HEK293 (cell line): ENCODE measurements around the gene SBK2.
A peak's percentile ranks its signal among the peaks of the same experiment; 100 is the strongest.

ENCODE experiments used
- CTCF ChIA-PET: fragments of 350-600 bp; formaldehyde crosslinking; extraction: SDS; loops from one replicate; lab custom pipeline; 2021; ENCODE audit warnings: antibody characterized with exemption; lab: Yijun Ruan, JAX
- POLR2A ChIA-PET: fragments of 300-600 bp; formaldehyde crosslinking; extraction: SDS; loops from one replicate; lab custom pipeline; 2020; ENCODE audit warnings: antibody characterized with exemption, inconsistent platforms; lab: Yijun Ruan, JAX
- H3K27ac ChIP-seq: fragments of 200-500 bp; sonication (Bioruptor generic); 2 replicates; pipeline ENCODE4 v1.5.1; 2014; ENCODE audit warnings: low read depth, low read length, control low read depth, inconsistent platforms; ENCODE audit errors: extremely low read depth
- H3K36me3 ChIP-seq, 2 experiments: fragments of 200-500 bp in 1 of 2; sonication (Bioruptor generic) in 1 of 2; 1 replicate in 1 of 2; 2 replicates in 1 of 2; pipeline ENCODE4 v1.5.1; 2014 to 2017; ENCODE audit warnings: inconsistent platforms in 2 of 2, low read length in 2 of 2; ENCODE audit not compliant: control insufficient read depth in 2 of 2, insufficient read depth in 1 of 2
- H3K4me1 ChIP-seq: fragments of 200-500 bp; sonication (Bioruptor generic); 2 replicates; pipeline ENCODE4 v1.5.1; 2014; ENCODE audit warnings: mild to moderate bottlenecking, low read length, inconsistent platforms; ENCODE audit not compliant: control insufficient read depth, insufficient read depth
- H3K4me3 ChIP-seq: 2 replicates; pipeline ENCODE4 v1.5.1; 2011; ENCODE audit warnings: low read depth, mild to moderate bottlenecking, control low read depth, low read length, moderate library complexity
- H3K9me3 ChIP-seq: fragments of 200-500 bp; sonication (Bioruptor generic); 2 replicates; pipeline ENCODE4 v1.5.1; 2014; ENCODE audit warnings: low read depth, low read length, inconsistent platforms; ENCODE audit not compliant: control insufficient read depth, insufficient read depth
- KLF8 ChIP-seq: fragments of 450-650 bp; formaldehyde crosslinking; IDR thresholded peaks from 2 replicates; pipeline ENCODE4 v1.5.1; 2016; ENCODE audit warnings: missing biosample characterization, missing genetic modification characterization
- PRDM1 ChIP-seq: fragments of 450-650 bp; formaldehyde crosslinking; IDR thresholded peaks from 2 replicates; pipeline ENCODE4; 2016; ENCODE audit warnings: missing biosample characterization, missing genetic modification characterization
- ZBTB17 ChIP-seq: fragments of 450-650 bp; formaldehyde crosslinking; IDR thresholded peaks from 2 replicates; pipeline ENCODE4 v1.5.1; 2016; ENCODE audit warnings: missing biosample characterization, missing genetic modification characterization
- ZBTB20 ChIP-seq: fragments of 450-650 bp; formaldehyde crosslinking; IDR thresholded peaks from 2 replicates; pipeline ENCODE4 v1.5.1; 2016; ENCODE audit warnings: missing biosample characterization, missing genetic modification characterization
- ZNF146 ChIP-seq: fragments of 450-650 bp; formaldehyde crosslinking; IDR thresholded peaks from 2 replicates; pipeline ENCODE4 v1.5.1; 2016; ENCODE audit warnings: missing biosample characterization, missing genetic modification characterization
- ZNF169 ChIP-seq: fragments of 450-650 bp; formaldehyde crosslinking; IDR thresholded peaks from 2 replicates; pipeline ENCODE4 v1.5.1; 2016; ENCODE audit warnings: missing biosample characterization, missing genetic modification characterization
- ZNF473 ChIP-seq: fragments of 450-650 bp; formaldehyde crosslinking; IDR thresholded peaks from 2 replicates; pipeline ENCODE4 v1.5.1; 2017; ENCODE audit warnings: missing biosample characterization, missing genetic modification characterization
- ZNF792 ChIP-seq: fragments of 450-650 bp; formaldehyde crosslinking; IDR thresholded peaks from 2 replicates; pipeline ENCODE4 v1.5.1; 2016; ENCODE audit warnings: missing biosample characterization, missing genetic modification characterization
- TF ChIP-seq, protein P1 (sequence below): fragments of 450-650 bp; IDR thresholded peaks from 2 replicates; pipeline ENCODE4 v1.5.1; 2018; ENCODE audit warnings: missing biosample characterization, mild to moderate bottlenecking, missing genetic modification characterization
- TF ChIP-seq, protein P2 (sequence below): fragments of 450-650 bp; formaldehyde crosslinking; IDR thresholded peaks from 2 replicates; pipeline ENCODE4 v1.5.1; 2016; ENCODE audit warnings: missing biosample characterization, missing genetic modification characterization
- TF ChIP-seq, protein P3 (sequence below): fragments of 450-650 bp; formaldehyde crosslinking; IDR thresholded peaks from 2 replicates; pipeline ENCODE4 v1.5.1; 2016; ENCODE audit warnings: missing biosample characterization, missing genetic modification characterization
- TF ChIP-seq, protein P4 (sequence below): fragments of 450-650 bp; formaldehyde crosslinking; IDR thresholded peaks from 2 replicates; pipeline ENCODE4 v1.5.1; 2016; ENCODE audit warnings: missing biosample characterization, missing genetic modification characterization
- TF ChIP-seq, protein P5 (sequence below): fragments of 450-650 bp; formaldehyde crosslinking; IDR thresholded peaks from 2 replicates; pipeline ENCODE4 v1.5.1; 2016; ENCODE audit warnings: missing biosample characterization, missing genetic modification characterization, low read depth
- TF ChIP-seq, protein P6 (sequence below): fragments of 450-650 bp; formaldehyde crosslinking; IDR thresholded peaks from 2 replicates; pipeline ENCODE4 v1.5.1; 2016; ENCODE audit warnings: missing biosample characterization, missing genetic modification characterization
- TF ChIP-seq, protein P7 (sequence below): fragments of 450-650 bp; formaldehyde crosslinking; IDR thresholded peaks from 2 replicates; pipeline ENCODE4 v1.5.1; 2016; ENCODE audit warnings: missing biosample characterization, missing genetic modification characterization

SBK2 gene

DNA sequence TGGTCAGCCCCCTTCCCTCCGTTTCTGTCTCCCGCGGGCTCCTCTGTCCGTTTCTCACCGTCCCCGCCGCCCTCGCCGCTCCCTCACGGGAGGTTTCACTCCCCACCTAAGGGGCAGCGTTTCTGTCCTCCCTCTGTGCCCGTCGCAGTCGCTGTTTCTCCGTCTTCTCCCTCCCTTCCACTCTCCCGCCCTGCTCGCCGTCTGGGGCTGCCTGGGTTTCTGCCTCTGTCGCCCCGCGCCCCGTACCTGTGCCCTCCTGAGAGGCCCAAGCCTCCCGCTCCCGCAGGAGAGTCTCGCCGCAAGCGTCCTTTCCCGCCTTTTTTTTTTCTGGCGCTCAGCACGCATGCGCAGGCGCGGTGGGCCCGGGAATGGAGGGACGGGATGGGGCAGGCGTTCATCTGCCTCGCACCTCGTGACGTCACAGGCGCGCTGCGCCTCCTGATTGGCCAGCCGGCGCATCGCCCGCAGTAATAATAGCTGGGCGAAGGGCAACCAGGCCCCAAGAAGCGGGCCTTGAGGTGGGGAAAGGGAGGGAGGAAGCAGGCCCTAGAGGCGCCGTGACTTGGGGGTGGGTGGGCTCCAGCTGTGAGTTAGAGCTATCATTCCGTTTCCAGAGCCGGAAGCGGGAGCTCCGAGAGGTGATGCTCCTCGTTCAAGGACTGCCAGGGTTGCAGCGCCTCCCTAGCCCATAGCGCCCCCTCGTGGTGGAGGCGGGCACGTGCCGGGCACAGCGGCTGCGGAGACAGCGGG is 33.3 kb downstream of the SBK2 start (continued):
- TF ChIP-seq, protein P1, sequence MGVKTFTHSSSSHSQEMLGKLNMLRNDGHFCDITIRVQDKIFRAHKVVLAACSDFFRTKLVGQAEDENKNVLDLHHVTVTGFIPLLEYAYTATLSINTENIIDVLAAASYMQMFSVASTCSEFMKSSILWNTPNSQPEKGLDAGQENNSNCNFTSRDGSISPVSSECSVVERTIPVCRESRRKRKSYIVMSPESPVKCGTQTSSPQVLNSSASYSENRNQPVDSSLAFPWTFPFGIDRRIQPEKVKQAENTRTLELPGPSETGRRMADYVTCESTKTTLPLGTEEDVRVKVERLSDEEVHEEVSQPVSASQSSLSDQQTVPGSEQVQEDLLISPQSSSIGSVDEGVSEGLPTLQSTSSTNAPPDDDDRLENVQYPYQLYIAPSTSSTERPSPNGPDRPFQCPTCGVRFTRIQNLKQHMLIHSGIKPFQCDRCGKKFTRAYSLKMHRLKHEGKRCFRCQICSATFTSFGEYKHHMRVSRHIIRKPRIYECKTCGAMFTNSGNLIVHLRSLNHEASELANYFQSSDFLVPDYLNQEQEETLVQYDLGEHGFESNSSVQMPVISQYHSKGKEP = 0 out of 2 replicates have a peak, but pooled peaks have one; percentile 55
- TF ChIP-seq, protein P2, sequence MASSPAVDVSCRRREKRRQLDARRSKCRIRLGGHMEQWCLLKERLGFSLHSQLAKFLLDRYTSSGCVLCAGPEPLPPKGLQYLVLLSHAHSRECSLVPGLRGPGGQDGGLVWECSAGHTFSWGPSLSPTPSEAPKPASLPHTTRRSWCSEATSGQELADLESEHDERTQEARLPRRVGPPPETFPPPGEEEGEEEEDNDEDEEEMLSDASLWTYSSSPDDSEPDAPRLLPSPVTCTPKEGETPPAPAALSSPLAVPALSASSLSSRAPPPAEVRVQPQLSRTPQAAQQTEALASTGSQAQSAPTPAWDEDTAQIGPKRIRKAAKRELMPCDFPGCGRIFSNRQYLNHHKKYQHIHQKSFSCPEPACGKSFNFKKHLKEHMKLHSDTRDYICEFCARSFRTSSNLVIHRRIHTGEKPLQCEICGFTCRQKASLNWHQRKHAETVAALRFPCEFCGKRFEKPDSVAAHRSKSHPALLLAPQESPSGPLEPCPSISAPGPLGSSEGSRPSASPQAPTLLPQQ (tag by site-specific recombination) = peak; percentile 100
- TF ChIP-seq ZNF792 (tag by site-specific recombination) = peak; percentile 80; the same call in 1 of the 2 replicates
- TF ChIP-seq, protein P3, sequence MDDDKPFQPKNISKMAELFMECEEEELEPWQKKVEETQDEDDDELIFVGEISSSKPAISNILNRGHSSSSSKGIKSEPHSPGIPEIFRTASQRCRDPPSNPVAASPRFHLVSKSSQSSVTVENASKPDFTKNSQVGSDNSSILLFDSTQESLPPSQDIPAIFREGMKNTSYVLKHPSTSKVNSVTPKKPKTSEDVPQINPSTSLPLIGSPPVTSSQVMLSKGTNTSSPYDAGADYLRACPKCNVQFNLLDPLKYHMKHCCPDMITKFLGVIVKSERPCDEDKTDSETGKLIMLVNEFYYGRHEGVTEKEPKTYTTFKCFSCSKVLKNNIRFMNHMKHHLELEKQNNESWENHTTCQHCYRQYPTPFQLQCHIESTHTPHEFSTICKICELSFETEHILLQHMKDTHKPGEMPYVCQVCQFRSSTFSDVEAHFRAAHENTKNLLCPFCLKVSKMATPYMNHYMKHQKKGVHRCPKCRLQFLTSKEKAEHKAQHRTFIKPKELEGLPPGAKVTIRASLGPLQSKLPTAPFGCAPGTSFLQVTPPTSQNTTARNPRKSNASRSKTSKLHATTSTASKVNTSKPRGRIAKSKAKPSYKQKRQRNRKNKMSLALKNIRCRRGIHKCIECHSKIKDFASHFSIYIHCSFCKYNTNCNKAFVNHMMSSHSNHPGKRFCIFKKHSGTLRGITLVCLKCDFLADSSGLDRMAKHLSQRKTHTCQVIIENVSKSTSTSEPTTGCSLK (tag by site-specific recombination) = no peak
- no peak for TF ChIP-seq PRDM1
- TF ChIP-seq, protein P4, sequence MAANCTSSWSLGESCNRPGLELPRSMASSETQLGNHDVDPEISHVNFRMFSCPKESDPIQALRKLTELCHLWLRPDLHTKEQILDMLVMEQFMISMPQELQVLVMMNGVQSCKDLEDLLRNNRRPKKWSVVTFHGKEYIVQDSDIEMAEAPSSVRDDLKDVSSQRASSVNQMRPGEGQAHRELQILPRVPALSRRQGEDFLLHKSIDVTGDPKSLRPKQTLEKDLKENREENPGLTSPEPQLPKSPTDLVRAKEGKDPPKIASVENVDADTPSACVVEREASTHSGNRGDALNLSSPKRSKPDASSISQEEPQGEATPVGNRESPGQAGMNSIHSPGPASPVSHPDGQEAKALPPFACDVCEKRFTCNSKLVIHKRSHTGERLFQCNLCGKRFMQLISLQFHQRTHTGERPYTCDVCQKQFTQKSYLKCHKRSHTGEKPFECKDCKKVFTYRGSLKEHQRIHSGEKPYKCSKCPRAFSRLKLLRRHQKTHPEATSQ = peak; percentile 32; the same call in 1 of the 2 replicates
- TF ChIP-seq, protein P5, sequence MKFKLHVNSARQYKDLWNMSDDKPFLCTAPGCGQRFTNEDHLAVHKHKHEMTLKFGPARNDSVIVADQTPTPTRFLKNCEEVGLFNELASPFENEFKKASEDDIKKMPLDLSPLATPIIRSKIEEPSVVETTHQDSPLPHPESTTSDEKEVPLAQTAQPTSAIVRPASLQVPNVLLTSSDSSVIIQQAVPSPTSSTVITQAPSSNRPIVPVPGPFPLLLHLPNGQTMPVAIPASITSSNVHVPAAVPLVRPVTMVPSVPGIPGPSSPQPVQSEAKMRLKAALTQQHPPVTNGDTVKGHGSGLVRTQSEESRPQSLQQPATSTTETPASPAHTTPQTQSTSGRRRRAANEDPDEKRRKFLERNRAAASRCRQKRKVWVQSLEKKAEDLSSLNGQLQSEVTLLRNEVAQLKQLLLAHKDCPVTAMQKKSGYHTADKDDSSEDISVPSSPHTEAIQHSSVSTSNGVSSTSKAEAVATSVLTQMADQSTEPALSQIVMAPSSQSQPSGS = peak; percentile 87; the same call in 1 of the 2 replicates
- peak; percentile 88 for TF ChIP-seq ZBTB17 (tag by site-specific recombination)
- peak; percentile 77 for TF ChIP-seq ZBTB20 (tag by site-specific recombination)
- TF ChIP-seq KLF8 (tag by site-specific recombination) = peak; percentile 37
- no peak for TF ChIP-seq ZNF146 (tag by site-specific recombination)
- TF ChIP-seq, protein P6, sequence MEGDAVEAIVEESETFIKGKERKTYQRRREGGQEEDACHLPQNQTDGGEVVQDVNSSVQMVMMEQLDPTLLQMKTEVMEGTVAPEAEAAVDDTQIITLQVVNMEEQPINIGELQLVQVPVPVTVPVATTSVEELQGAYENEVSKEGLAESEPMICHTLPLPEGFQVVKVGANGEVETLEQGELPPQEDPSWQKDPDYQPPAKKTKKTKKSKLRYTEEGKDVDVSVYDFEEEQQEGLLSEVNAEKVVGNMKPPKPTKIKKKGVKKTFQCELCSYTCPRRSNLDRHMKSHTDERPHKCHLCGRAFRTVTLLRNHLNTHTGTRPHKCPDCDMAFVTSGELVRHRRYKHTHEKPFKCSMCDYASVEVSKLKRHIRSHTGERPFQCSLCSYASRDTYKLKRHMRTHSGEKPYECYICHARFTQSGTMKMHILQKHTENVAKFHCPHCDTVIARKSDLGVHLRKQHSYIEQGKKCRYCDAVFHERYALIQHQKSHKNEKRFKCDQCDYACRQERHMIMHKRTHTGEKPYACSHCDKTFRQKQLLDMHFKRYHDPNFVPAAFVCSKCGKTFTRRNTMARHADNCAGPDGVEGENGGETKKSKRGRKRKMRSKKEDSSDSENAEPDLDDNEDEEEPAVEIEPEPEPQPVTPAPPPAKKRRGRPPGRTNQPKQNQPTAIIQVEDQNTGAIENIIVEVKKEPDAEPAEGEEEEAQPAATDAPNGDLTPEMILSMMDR (tag by site-specific recombination) = peak; percentile 97
- TF ChIP-seq, protein P7, sequence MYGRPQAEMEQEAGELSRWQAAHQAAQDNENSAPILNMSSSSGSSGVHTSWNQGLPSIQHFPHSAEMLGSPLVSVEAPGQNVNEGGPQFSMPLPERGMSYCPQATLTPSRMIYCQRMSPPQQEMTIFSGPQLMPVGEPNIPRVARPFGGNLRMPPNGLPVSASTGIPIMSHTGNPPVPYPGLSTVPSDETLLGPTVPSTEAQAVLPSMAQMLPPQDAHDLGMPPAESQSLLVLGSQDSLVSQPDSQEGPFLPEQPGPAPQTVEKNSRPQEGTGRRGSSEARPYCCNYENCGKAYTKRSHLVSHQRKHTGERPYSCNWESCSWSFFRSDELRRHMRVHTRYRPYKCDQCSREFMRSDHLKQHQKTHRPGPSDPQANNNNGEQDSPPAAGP (tag by site-specific recombination) = peak; percentile 13; the same call in 1 of the 2 replicates

DNA sequence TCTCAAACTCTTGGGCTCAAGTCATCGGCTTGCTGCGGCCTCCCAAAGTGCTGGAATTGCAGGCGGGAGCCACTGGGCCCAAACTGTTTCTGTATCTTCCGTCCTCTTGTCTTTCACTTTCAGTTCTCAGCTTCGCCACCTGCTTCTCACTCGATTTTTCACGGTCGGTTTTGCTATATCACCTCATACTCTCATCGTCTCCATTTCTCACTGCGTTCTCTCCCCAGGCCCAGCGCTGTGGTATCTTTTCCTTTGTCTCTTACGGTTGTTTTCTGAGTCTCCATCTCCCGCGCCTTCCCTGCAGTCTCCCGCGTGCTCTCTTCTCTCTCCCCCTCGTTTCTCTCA is 33.8 kb downstream of the SBK2 start:
- TF ChIP-seq ZNF169 (tag by site-specific recombination) (peak; percentile 79; the same call in 1 of the 2 replicates), ZNF473 (tag by site-specific recombination) (no peak)
- Histone ChIP-seq H3K9me3 (no peaks in the 10 kb centered on the region), H3K4me1 (no peaks in the 10 kb centered on the region), H3K4me3 (no peak overlapping the region), H3K27ac (peak overlapping the region; percentile 33; the same call in 1 of the 2 replicates), H3K36me3 (no peaks in the 10 kb centered on the region)
- ChIA-PET CTCF (interaction anchor here (0.7 to 12.1 kb wide), 27 partner anchors 8 to 517 kb away, joined by 3 to 152 read pairs (median 10); partner anchors contain the start of genes NAT14, ZNF628 and ZNF865), POLR2A (interaction anchor here (1.0 to 1.9 kb wide), 6 partner anchors 16 to 129 kb away, joined by 3 to 16 read pairs (median 8); partner anchors contain the start of genes SSC5D, UBE2S and ZNF628)
